Aorta (tissue), 5 donors: ENCODE results near the gene ADAM23. TPM values are rescaled to one million over a fixed set of nuclear protein-coding genes. Genes with fewer than 3 reads are reported as not detected.

Experiments used
- ATAC-seq: fragments of 200-7000 bp; cut with Tn5 transposase; one replicate; pipeline ENCODE4 v1.9.1; 2022; ENCODE audit warnings: moderate library complexity; ENCODE audit not compliant: low FRiP score
- DNase-seq, 2 donors: peaks; one replicate each; pipeline ENCODE4 v3.0.0-alpha.2; 2020
- H3K27ac ChIP-seq, 2 donors: one replicate each; pipeline ENCODE4 v1.5.1; 2013; ENCODE audit warnings: low read length in 2 of 2, mild to moderate bottlenecking in 2 of 2, moderate library complexity in 2 of 2, control low read depth in 1 of 2, inconsistent platforms in 1 of 2, low read depth in 1 of 2
- H3K27me3 ChIP-seq, 2 donors: one replicate each; pipeline ENCODE4 v1.6.1; 2013; ENCODE audit warnings: control low read depth in 1 of 2, low read length in 1 of 2, mild to moderate bottlenecking in 1 of 2, moderate library complexity in 1 of 2; ENCODE audit not compliant: insufficient read depth in 2 of 2, control insufficient read depth in 1 of 2
- H3K36me3 ChIP-seq, 2 donors: one replicate each; pipeline ENCODE4 v1.6.1; 2013; ENCODE audit warnings: control low read depth in 1 of 2, low read length in 1 of 2, mild to moderate bottlenecking in 1 of 2; ENCODE audit not compliant: insufficient read depth in 2 of 2, control insufficient read depth in 1 of 2
- H3K4me1 ChIP-seq, 2 donors: one replicate each; pipeline ENCODE4 v1.6.1; 2013; ENCODE audit warnings: low read length in 2 of 2, control low read depth in 1 of 2, mild to moderate bottlenecking in 1 of 2, moderate library complexity in 1 of 2; ENCODE audit not compliant: insufficient read depth in 2 of 2, control insufficient read depth in 1 of 2
- H3K4me3 ChIP-seq, 2 donors: one replicate each; pipeline ENCODE4 v1.5.1; 2013; ENCODE audit warnings: low read length in 2 of 2, control low read depth in 1 of 2, mild to moderate bottlenecking in 1 of 2
- H3K9me3 ChIP-seq: one replicate; pipeline ENCODE4 v1.6.1; 2013; ENCODE audit warnings: mild to moderate bottlenecking, low read length; ENCODE audit not compliant: control insufficient read depth
- WGBS, 2 donors: extraction: QIAGEN DNeasy Blood & Tissue Kit; methylation state at CpG; one replicate each; pipeline ENCODE4 v1.1.7; 2013; 5-methylcytosine and 5-hydroxymethylcytosine counted together
- intact Hi-C, 2 donors: fragments of 100-400 bp; cut with DNase I; formaldehyde crosslinking; loops; one replicate each; pipeline versions ENCODE4 v1.14.2 to v1.15.0; 2022
- polyA plus RNA-seq, 2 donors: library from polyadenylated mRNA; stranded (reverse); fragments of 200-250 nt; gene quantifications; one replicate each; pipeline ENCODE4 v1.2.3, GENCODE V29; 2013
- total RNA-seq, 2 donors: library from RNA; stranded (reverse); fragmentation: NEBNext Ultra II Directional; extraction: Animal tissue kit (Norgen Biotek cat#: 25700); gene quantifications; one replicate each; pipeline ENCODE4 v1.2.1, GENCODE V29; 2021
- donor health status: healthy with polysubstance abuse.
- donor health status: Bipolar disorder and iron deficiency.
- donor health status: DM: no; HTN: no; CAD: no.
- donor health status: DM: no; HTN: no; CAD: no.
- donor health status: DM: yes; HTN: yes; CAD: no.

Gene ADAM23
- total and polyA plus RNA-seq, 4 donors: 1.0 to 11.1 (median 2.8) TPM

- no peaks in the 10 kb centered on the region for H3K4me1 ChIP-seq
- no peaks in the 10 kb centered on the region for H3K36me3 ChIP-seq
- H3K4me3 ChIP-seq: no peak overlapping the region
- no peaks in the 10 kb centered on the region for H3K9me3 ChIP-seq
- H3K27me3 ChIP-seq: no peaks in the 10 kb centered on the region
- intact Hi-C loops: no loop called here
- no peak for ATAC-seq
- H3K27ac ChIP-seq: no peak overlapping the region
- DNase-seq: no peak
- 54 to 55% methylated on average over 2 of the region's 2 CpGs for WGBS, 2 donors
Observed at GRCh38 chr2:206457188-206457634, 13.9 kb downstream of the ADAM23 start.

- intact Hi-C loops: no loop called here
- H3K9me3 ChIP-seq: no peaks in the 10 kb centered on the region
- H3K4me3 ChIP-seq: no peak overlapping the region
- no peaks in the 10 kb centered on the region for H3K4me1 ChIP-seq
- no peaks in the 10 kb centered on the region for H3K27me3 ChIP-seq
- DNase-seq (no peak), ATAC-seq (no peak)
- 35 to 41% methylated on average over 6 of the region's 6 CpGs for WGBS, 2 donors
- H3K27ac ChIP-seq: no peak overlapping the region
- H3K36me3 ChIP-seq: no peaks in the 10 kb centered on the region
Observed at GRCh38 chr2:206462240-206462854, 19.0 kb downstream of the ADAM23 start.

DNA sequence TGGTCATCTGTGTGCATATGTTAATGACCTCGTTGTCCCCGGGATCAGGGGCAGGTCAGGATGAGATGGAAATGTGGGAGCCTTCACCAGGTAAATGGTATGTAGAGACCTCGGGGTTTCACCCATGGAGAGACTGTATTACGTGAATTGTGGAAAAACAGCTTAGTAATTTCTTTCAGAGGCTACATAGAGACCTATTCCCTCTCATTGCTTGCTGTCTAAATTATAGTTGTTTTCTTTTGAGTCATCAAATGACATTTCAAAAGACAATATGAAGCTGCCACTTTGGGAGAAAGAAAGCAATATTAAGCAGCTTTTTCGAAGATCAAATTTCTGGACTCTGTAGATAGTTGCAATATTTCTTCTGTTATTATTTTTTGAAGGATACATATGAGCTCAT, 20.4 kb downstream of the ADAM23 start:
- WGBS, 2 donors: 88 to 91% methylated on average over 5 of the region's 5 CpGs
- H3K36me3 ChIP-seq: no peaks in the 10 kb centered on the region
- H3K27me3 ChIP-seq: peaks cover 0 to 2% of the 10 kb centered on the region in 2 donors
- no peaks in the 10 kb centered on the region for H3K4me1 ChIP-seq
- peaks cover 4% of the 10 kb centered on the region for H3K9me3 ChIP-seq
- no peak overlapping the region for H3K27ac ChIP-seq
- intact Hi-C loops: no loop called here
- no peak overlapping the region for H3K4me3 ChIP-seq
- DNase-seq (no peak), ATAC-seq (no peak)

DNA sequence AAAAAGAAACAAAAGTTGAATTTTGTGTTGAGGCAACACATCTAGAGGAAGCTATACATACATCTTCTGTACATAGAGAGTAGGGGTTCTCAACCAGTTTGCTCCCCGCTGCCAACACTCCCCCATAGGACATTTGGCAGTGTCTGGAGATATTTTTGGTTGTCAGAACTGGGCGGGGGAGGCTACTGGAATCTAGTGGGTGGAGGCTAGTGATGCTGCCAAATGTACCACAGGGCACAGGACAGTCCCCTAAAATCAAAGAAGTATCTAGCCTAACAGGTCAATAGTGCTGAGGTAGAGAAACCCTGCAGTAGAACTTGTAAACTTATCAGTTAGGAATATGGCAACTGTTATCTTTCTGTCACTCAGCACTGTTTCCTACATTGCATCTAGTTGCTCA, 21.3 kb downstream of the ADAM23 start:
- Histone ChIP-seq H3K4me1 (no peaks in the 10 kb centered on the region), H3K9me3 (peaks cover 4% of the 10 kb centered on the region), H3K27me3 (peaks cover 0 to 2% of the 10 kb centered on the region in 2 donors), H3K36me3 (no peaks in the 10 kb centered on the region), H3K4me3 (no peak overlapping the region), H3K27ac (no peak overlapping the region)
- intact Hi-C loops: no loop called here
- WGBS, 2 donors: 68 to 73% methylated on average over 2 of the region's 2 CpGs
- ATAC-seq (no peak), DNase-seq (no peak)

DNA sequence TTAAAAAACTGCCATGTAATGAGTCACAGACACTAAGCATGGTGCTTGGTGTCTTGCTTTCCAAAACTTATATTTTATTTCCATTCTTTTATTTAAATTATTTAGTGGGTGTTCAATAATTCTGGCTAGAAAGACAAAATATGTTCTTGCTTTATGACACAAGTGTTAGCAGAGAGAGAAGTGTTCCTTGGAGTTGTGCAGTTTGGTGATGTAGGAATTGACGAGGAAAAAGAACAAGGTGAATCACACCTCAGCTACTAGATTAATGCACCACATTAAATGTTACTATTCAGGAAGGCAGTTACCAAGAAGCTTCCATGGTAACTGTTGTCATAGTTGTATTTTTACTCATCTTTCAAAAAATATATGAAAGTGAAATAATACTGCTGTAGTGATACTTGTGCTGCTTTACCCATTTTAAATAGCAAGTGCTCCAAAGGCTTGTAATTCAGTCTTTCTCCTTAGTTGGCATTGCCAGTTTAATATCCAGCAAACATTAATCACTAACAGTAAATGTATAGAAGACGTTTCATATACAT, 28.3 kb downstream of the ADAM23 start:
- H3K27me3 ChIP-seq: peaks cover 0 to 2% of the 10 kb centered on the region in 2 donors
- no peak for DNase-seq
- ATAC-seq: no peak
- no peak overlapping the region for H3K4me3 ChIP-seq
- H3K27ac ChIP-seq: no peak overlapping the region
- intact Hi-C loops: no loop called here
- H3K36me3 ChIP-seq: no peaks in the 10 kb centered on the region
- WGBS, 2 donors: 73% methylated on average over 2 of the region's 2 CpGs
- no peaks in the 10 kb centered on the region for H3K4me1 ChIP-seq
- H3K9me3 ChIP-seq: peaks cover 4% of the 10 kb centered on the region

- DNase-seq: no peak
- no peaks in the 10 kb centered on the region for H3K4me1 ChIP-seq
- H3K9me3 ChIP-seq: peaks cover 4% of the 10 kb centered on the region
- no peak overlapping the region for H3K27ac ChIP-seq
- ATAC-seq: no peak
- WGBS, 2 donors: 86 to 92% methylated on average over 5 of the region's 5 CpGs
- H3K4me3 ChIP-seq: no peak overlapping the region
- peaks cover 0 to 2% of the 10 kb centered on the region in 2 donors for H3K27me3 ChIP-seq
- intact Hi-C loops: no loop called here
- no peaks in the 10 kb centered on the region for H3K36me3 ChIP-seq
Observed at GRCh38 chr2:206472094-206472493, 28.8 kb downstream of the ADAM23 start.

DNA sequence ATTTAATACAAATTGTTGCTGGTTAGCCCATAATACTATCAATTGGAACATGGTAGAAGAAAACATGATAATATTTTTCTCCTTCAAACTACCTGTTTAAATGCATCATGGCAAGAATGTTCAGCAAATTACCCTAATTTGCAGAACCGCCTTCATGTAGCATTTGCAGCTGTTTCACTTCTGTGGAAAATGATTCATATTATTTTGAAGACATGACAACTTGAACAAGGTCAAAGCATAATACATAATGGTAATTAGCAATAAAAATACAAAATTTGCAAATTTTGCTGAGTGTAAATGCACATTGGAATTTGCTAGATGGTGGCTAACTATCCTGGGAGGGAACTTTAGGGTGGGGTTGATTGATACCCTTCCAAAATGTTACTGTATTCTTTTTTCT, 30.8 kb downstream of the ADAM23 start:
- Histone ChIP-seq H3K27me3 (no peaks in the 10 kb centered on the region), H3K4me1 (no peaks in the 10 kb centered on the region), H3K9me3 (no peaks in the 10 kb centered on the region), H3K27ac (no peak overlapping the region), H3K36me3 (no peaks in the 10 kb centered on the region), H3K4me3 (no peak overlapping the region)
- ATAC-seq (no peak), DNase-seq (no peak)
- intact Hi-C loops: no loop called here
- 92 to 93% methylated on average over 1 of the region's 1 CpG for WGBS, 2 donors

DNA sequence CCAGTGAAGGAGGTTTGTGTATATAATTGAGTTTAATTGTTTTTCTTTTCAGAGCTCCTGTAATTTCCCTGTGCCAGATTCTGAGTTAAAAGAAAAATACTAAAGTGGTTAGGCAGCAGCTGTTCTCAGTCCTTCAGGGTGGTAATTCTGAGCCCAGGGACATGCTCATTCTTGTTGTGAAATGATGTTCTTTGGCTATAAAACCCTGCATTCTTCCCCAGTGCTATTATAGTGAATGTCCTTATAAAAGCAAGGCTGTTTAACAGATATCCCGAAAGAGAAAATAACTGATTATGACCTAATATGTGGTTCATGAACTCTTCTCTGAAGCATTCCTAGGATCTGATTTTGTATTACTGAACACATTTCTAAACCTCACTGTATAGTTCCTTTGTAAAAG, 34.0 kb downstream of the ADAM23 start:
- Histone ChIP-seq H3K4me3 (no peak overlapping the region), H3K36me3 (no peaks in the 10 kb centered on the region), H3K27ac (no peak overlapping the region), H3K27me3 (no peaks in the 10 kb centered on the region), H3K4me1 (no peaks in the 10 kb centered on the region), H3K9me3 (no peaks in the 10 kb centered on the region)
- intact Hi-C loops: no loop called here
- 74 to 77% methylated on average over 1 of the region's 1 CpG for WGBS, 2 donors
- no peak for DNase-seq
- no peak for ATAC-seq

- Histone ChIP-seq H3K36me3 (no peaks in the 10 kb centered on the region), H3K9me3 (no peaks in the 10 kb centered on the region), H3K4me1 (no peaks in the 10 kb centered on the region), H3K27me3 (peaks cover 0 to 2% of the 10 kb centered on the region in 2 donors), H3K27ac (no peak overlapping the region), H3K4me3 (no peak overlapping the region)
- 90 to 91% methylated on average over 3 of the region's 3 CpGs for WGBS, 2 donors
- intact Hi-C loops: no loop called here
- no peak for DNase-seq
- ATAC-seq: no peak
Observed at GRCh38 chr2:206478340-206478739, 35.0 kb downstream of the ADAM23 start.
